Measurements from ENCODE around the gene CNTNAP2.

- no peak for TF ChIP-seq CTCF (conservative IDR thresholded peaks at IDR 0.05; ENCODE audit: low read length)
- no peak for TF ChIP-seq EZH2phosphoT487 (IDR thresholded peaks at IDR 0.05; ENCODE audit: borderline replicate concordance, low read depth, low read length)
Observed at GRCh38 chr7:146591976-146592375, 475.4 kb downstream of the CNTNAP2 start.
